HL-60 (cell line): ENCODE results near the gene CNIH2.

ENCODE experiments used
- DNase-seq, 2 experiments: peaks; one replicate each; pipeline ENCODE4 v3.0.0-alpha.2; 2010 to 2020; ENCODE audit warnings: low read depth in 1 of 2, low spot score in 1 of 2
- H3K27ac ChIP-seq: fragments of 250-450 bp; sonication (Bioruptor Pico); replicated peaks from 2 replicates; pipeline ENCODE4 v1.5.1; 2020; ENCODE audit warnings: mild to moderate bottlenecking, moderate library complexity
- H3K27me3 ChIP-seq: fragments of 250-450 bp; sonication (Bioruptor Pico); 2 replicates; pipeline ENCODE4 v1.5.1; 2021; ENCODE audit warnings: mild to moderate bottlenecking, moderate library complexity; ENCODE audit not compliant: insufficient read depth, poor library complexity, severe bottlenecking
- H3K4me3 ChIP-seq: replicated peaks from 2 replicates; pipeline ENCODE4 v1.5.1; 2011; ENCODE audit warnings: mild to moderate bottlenecking, control low read depth, low read length; ENCODE audit not compliant: insufficient read depth
- CTCF ChIP-seq: IDR thresholded peaks from one replicate; pipeline ENCODE4 v1.5.1; 2011; ENCODE audit warnings: low read length, control low read depth, inconsistent platforms; ENCODE audit not compliant: insufficient read depth
- GABPA ChIP-seq: IDR thresholded peaks from 2 replicates; pipeline ENCODE4 v1.6.1; 2012; ENCODE audit warnings: low read depth
- POLR2AphosphoS5 ChIP-seq: IDR thresholded peaks from 2 replicates; pipeline ENCODE4 v1.6.1; 2012; ENCODE audit warnings: low read depth
- REST ChIP-seq: IDR thresholded peaks from 2 replicates; pipeline ENCODE4 v1.6.1; 2012; ENCODE audit warnings: low read depth; ENCODE audit not compliant: insufficient replicate concordance
- SPI1 ChIP-seq: IDR thresholded peaks from 2 replicates; pipeline ENCODE4 v1.6.1; 2012; ENCODE audit warnings: low read depth, mild to moderate bottlenecking, borderline replicate concordance

Gene CNIH2

GRCh38 chr11:66238786-66239413, 39.1 kb upstream of the CNIH2 start:
- peak in 1 of 2 experiments; percentile 63 for DNase-seq
- 0 out of 2 replicates have a peak overlapping the region, but pooled peaks have one; percentile 9 for H3K27ac ChIP-seq

GRCh38 chr11:66239511-66239910, 38.5 kb upstream of the CNIH2 start:
- H3K27ac ChIP-seq: peak overlapping the region; percentile 42; the same call in 1 of the 2 replicates
- H3K27me3 ChIP-seq: no peaks in the 10 kb centered on the region
- no peak for TF ChIP-seq SPI1
- no peak for TF ChIP-seq POLR2AphosphoS5
- no peak for TF ChIP-seq REST
- no peak for TF ChIP-seq GABPA
- TF ChIP-seq CTCF: no peak
- H3K4me3 ChIP-seq: no peak overlapping the region
- no peak for DNase-seq

More at GRCh38 chr11:66238786-66239413, 39.1 kb upstream of the CNIH2 start:
- H3K4me3 ChIP-seq: no peak overlapping the region
- TF ChIP-seq REST (no peak), GABPA (no peak), CTCF (no peak), POLR2AphosphoS5 (no peak), SPI1 (no peak)
- no peaks in the 10 kb centered on the region for H3K27me3 ChIP-seq

GRCh38 chr11:66239998-66240780, 37.8 kb upstream of the CNIH2 start:
- no peak for TF ChIP-seq CTCF
- no peak for TF ChIP-seq POLR2AphosphoS5
- peak; percentile 69 for TF ChIP-seq REST
- no peak for TF ChIP-seq GABPA
- TF ChIP-seq SPI1: peak; percentile 69
- DNase-seq: peak; percentile 64 to 69
- H3K27ac ChIP-seq: peak overlapping the region; percentile 42

More at GRCh38 chr11:66239998-66240780, 37.8 kb upstream of the CNIH2 start:
- Histone ChIP-seq H3K4me3 (no peak overlapping the region), H3K27me3 (no peaks in the 10 kb centered on the region)
